GM12878 (cell line): ENCODE measurements around the gene CD244.

ENCODE experiments used
- CEBPB ChIP-seq, 2 experiments: fragments of 150-350 bp in 1 of 2; IDR thresholded peaks; 2 replicates each; pipeline ENCODE4 v1.6.1; 2012 to 2014; ENCODE audit warnings: low read depth in 2 of 2, low read length in 2 of 2, borderline replicate concordance in 1 of 2, inconsistent platforms in 1 of 2
- CEBPZ ChIP-seq: fragments of 150-350 bp; IDR thresholded peaks from 2 replicates; pipeline ENCODE4 v1.6.1; 2016; ENCODE audit warnings: low read depth, low read length
- CTCF ChIP-seq, 3 experiments: IDR thresholded peaks in 2 of 3; conservative IDR thresholded peaks in 1 of 3; 2 replicates each; pipeline ENCODE4 v1.5.1; 2011; ENCODE audit warnings: low read depth in 3 of 3, low read length in 3 of 3, mild to moderate bottlenecking in 3 of 3, control low read depth in 2 of 3, moderate library complexity in 2 of 3, inconsistent platforms in 1 of 3, mixed read lengths in 1 of 3; ENCODE audit not compliant: control insufficient read depth in 2 of 3, insufficient read depth in 1 of 3; ENCODE audit errors: extremely low read depth in 1 of 3
- GABPA ChIP-seq: IDR thresholded peaks from 2 replicates; pipeline ENCODE4 v1.6.1; 2014; ENCODE audit warnings: antibody characterized with exemption, low read depth, mild to moderate bottlenecking, inconsistent platforms
- KDM1A ChIP-seq: fragments of 200-600 bp; sonication (generic); IDR thresholded peaks from 2 replicates; pipeline ENCODE4 v1.6.1; 2016; ENCODE audit warnings: borderline replicate concordance
- MLLT1 ChIP-seq: fragments of 450-650 bp; IDR thresholded peaks from 2 replicates; pipeline ENCODE4 v1.6.1; 2016; ENCODE audit warnings: mild to moderate bottlenecking
- MYC ChIP-seq: IDR thresholded peaks from 2 replicates; pipeline ENCODE4 v1.6.1; 2011; ENCODE audit warnings: mild to moderate bottlenecking, low read length, moderate library complexity, inconsistent platforms; ENCODE audit not compliant: insufficient read depth, insufficient replicate concordance, insufficient read length, severe bottlenecking
- POLR2A ChIP-seq: IDR thresholded peaks from 2 replicates; pipeline ENCODE4 v1.6.1; 2011; ENCODE audit warnings: low read depth, mild to moderate bottlenecking, low read length
- POLR2AphosphoS5 ChIP-seq: IDR thresholded peaks from 2 replicates; pipeline ENCODE4 v1.6.1; 2011; ENCODE audit warnings: mild to moderate bottlenecking, low read length, inconsistent platforms
- ZZZ3 ChIP-seq: IDR thresholded peaks from 2 replicates; pipeline ENCODE4 v1.6.1; 2011; ENCODE audit warnings: low read depth; ENCODE audit not compliant: control insufficient read depth, insufficient read length

- TF ChIP-seq CTCF (IDR thresholded peaks at IDR 0.05 in 2 of 3, conservative IDR thresholded peaks at IDR 0.05 in 1 of 3; ENCODE audit: control insufficient read depth in 2 of 3, extremely low read depth in 1 of 3, insufficient read depth in 1 of 3, low read depth in 3 of 3, low read length in 3 of 3) (peak; percentile 47 to 55 (median 53)), POLR2A (peak; percentile 70), CEBPB (IDR thresholded peaks at IDR 0.05; ENCODE audit: borderline replicate concordance in 1 of 2, low read depth in 2 of 2, low read length in 2 of 2) (no peak), POLR2AphosphoS5 (peak; percentile 36; the same call in 1 of the 2 replicates), MLLT1 (no peak; the same call in 1 of the 2 replicates), MYC (peak; percentile 47), KDM1A (no peak), ZZZ3 (no peak), GABPA (peak; percentile 75), CEBPZ (no peak)
Measured at GRCh38 chr1:160837558-160838205, 25.0 kb downstream of the CD244 start.
